PC-3 (cell line): ENCODE data around the gene BCAS3. TPM values are rescaled to one million over a fixed set of nuclear protein-coding genes. Genes with fewer than 3 reads are reported as not detected.
"Not testable (repeated sequence)": the region's sequence is repeated elsewhere in the genome, so short reads cannot be mapped to it uniquely, and the experiment has no call there.

Source experiments
- ATAC-seq: fragments of 200-7000 bp; cut with Tn5 transposase; 2 replicates; pipeline ENCODE4 v1.9.1; 2020; ENCODE audit warnings: mild to moderate bottlenecking, moderate library complexity
- BruUV-seq: library from RNA; stranded (reverse); fragments of 400-500 nt; replicated peaks from 2 replicates; lab custom pipeline; 2021; lab: Mats Ljungman, UMichigan
- CTCF ChIA-PET: fragments of 300-600 bp; sonication (Branson Sonifier 250); formaldehyde crosslinking; loops from one replicate; lab custom pipeline; 2022; ENCODE audit warnings: antibody characterized with exemption; lab: Charles Lee
- POLR2A ChIA-PET: fragments of 300-600 bp; sonication (Branson Sonifier 250); formaldehyde crosslinking; loops from one replicate; lab custom pipeline; 2022; ENCODE audit warnings: antibody characterized with exemption; ENCODE audit not compliant: unreplicated experiment; lab: Charles Lee
- DNase-seq: peaks from one replicate; pipeline ENCODE4 v3.0.0-alpha.2; 2015
- H2AFZ ChIP-seq: fragments of 300-600 bp; sonication (generic); 2 replicates; pipeline ENCODE4 v1.6.0; 2016; ENCODE audit warnings: antibody characterized with exemption, low read length
- H3F3A ChIP-seq: fragments of 300-600 bp; sonication (generic); one replicate; pipeline ENCODE4 v1.6.0; 2017; ENCODE audit warnings: antibody characterized with exemption, low read length, control low read depth, mild to moderate bottlenecking; ENCODE audit not compliant: unreplicated experiment
- H3K27ac ChIP-seq: fragments of 300-600 bp; sonication (generic); 2 replicates; pipeline ENCODE4 v1.5.1; 2016; ENCODE audit warnings: mild to moderate bottlenecking, low read length
- H3K27me3 ChIP-seq: fragments of 300-600 bp; sonication (generic); 2 replicates; pipeline ENCODE4 v1.6.1; 2016; ENCODE audit warnings: low read length, mixed read lengths
- H3K36me3 ChIP-seq: fragments of 300-600 bp; sonication (generic); 2 replicates; pipeline ENCODE4 v1.6.1; 2016; ENCODE audit warnings: low read depth, mixed run types, low read length, mixed read lengths
- H3K4me1 ChIP-seq: fragments of 300-600 bp; sonication (generic); 2 replicates; pipeline ENCODE4 v1.5.1; 2016; ENCODE audit warnings: low read length; ENCODE audit not compliant: insufficient read depth
- H3K4me2 ChIP-seq: fragments of 300-600 bp; sonication (generic); 2 replicates; pipeline ENCODE4 v1.6.0; 2016; ENCODE audit warnings: low read length
- H3K4me3 ChIP-seq: fragments of 300-600 bp; sonication (generic); 2 replicates; pipeline ENCODE4 v1.5.1; 2016; ENCODE audit warnings: mild to moderate bottlenecking, low read length, mixed read lengths
- H3K79me2 ChIP-seq: fragments of 300-600 bp; sonication (generic); 2 replicates; pipeline ENCODE4 v1.6.1; 2017; ENCODE audit warnings: low read length, mixed read lengths
- H3K9ac ChIP-seq: fragments of 300-600 bp; sonication (generic); 2 replicates; pipeline ENCODE4 v1.6.0; 2016; ENCODE audit warnings: mild to moderate bottlenecking, low read length
- H3K9me2 ChIP-seq: fragments of 300-600 bp; sonication (generic); replicated peaks from 2 replicates; pipeline ENCODE4 v1.6.1; 2016; ENCODE audit warnings: mixed run types, low read length, mixed read lengths
- H3K9me3 ChIP-seq: fragments of 300-600 bp; sonication (generic); 2 replicates; pipeline ENCODE4 v1.6.1; 2016; ENCODE audit warnings: low read length, mixed read lengths
- H4K20me1 ChIP-seq: fragments of 300-600 bp; sonication (generic); 2 replicates; pipeline ENCODE4 v1.6.1; 2016; ENCODE audit warnings: low read length, mixed read lengths
- EZH2 ChIP-seq: fragments of 300-600 bp; sonication (generic); IDR thresholded peaks from one replicate; pipeline ENCODE4 v1.6.1; 2017; ENCODE audit warnings: antibody characterized with exemption, mild to moderate bottlenecking, low read length; ENCODE audit not compliant: unreplicated experiment
- EZH2phosphoT487 ChIP-seq: fragments of 300-600 bp; sonication (generic); IDR thresholded peaks from 2 replicates; pipeline ENCODE4 v1.6.1; 2018; ENCODE audit warnings: mild to moderate bottlenecking, antibody characterized with exemption, low read length, borderline replicate concordance
- intact Hi-C: fragments of 100-400 bp; cut with micrococcal nuclease; formaldehyde crosslinking; loops from 2 replicates; pipeline ENCODE4 v1.9.0; 2023
- total RNA-seq: library from RNA; depleted of rRNA; stranded (reverse); fragments of >200 nt; gene quantifications from 2 replicates; pipeline ENCODE4 v1.2.3, GENCODE V29; 2014
- TF ChIP-seq, protein P1 (sequence below): fragments of 300-600 bp; sonication (generic); conservative IDR thresholded peaks from 2 replicates; pipeline ENCODE4 v1.5.1; 2017; ENCODE audit warnings: antibody characterized with exemption, low read depth, mild to moderate bottlenecking, low read length

The BCAS3 gene
- total RNA-seq, 1 experiment from 2014 or later: 25.9 TPM

DNA sequence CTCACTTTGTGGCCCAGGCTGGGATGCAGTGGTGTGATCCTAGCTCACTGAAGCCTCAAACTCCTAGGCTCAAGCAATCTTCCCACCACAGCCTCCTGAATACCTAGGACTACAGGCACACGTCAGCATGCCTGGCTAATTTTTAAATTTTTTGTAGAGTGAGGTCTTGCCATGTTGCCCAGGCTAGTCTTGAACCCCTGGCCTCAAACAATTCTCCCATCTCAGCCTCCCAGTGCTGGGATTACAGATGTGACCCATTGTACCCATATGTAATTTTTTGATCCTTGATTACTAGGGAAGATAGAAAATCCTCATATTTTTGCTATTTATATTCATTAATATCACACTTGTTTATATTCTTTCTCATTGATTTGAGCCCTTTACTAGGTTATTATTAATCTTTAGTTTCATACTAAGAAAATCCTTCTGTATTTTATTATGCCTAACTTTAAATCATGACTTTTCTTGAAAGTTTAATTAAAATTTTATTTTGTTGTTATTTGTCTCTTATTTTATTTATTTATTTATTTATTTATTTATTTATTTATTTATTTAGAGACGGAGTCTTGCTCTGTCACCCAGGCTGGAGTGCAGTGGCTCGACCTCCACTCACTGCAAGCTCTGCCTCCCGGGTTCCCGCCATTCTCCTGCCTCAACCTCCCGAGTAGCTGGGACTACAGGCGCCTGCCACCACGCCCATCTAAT is 75.4 kb downstream of the BCAS3 start:
- CTCF ChIA-PET: no interaction called here

DNA sequence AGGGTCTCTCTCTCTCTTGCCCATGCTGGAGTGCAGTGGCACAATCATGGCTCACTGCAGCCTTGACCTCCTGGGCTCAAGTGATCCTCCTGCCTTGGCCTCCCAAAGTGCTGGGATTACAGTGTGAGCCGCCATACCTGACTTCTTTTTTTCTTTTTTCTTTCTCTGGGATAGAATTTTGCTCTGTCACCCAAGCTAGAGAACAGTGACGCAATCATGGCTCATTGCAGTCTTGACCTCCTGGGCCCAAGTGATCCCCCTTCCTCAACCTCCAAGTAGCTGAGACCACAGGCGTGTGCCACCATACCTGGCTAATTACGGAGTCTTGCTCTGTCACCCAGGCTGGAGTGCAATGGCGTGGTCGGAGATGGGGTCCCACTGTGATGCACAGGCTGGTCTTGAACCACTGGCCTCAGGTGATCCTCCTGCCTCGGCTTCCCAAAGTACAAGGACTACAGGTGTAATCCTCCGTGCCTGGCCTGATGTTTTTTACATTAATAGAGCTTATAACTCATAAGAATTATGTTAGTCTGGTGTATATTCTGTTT is 76.5 kb downstream of the BCAS3 start:
- no peaks in the 10 kb centered on the region for H3F3A ChIP-seq
- no TSS peak for BruUV-seq
- POLR2A ChIA-PET: no interaction called here
- intact Hi-C loops: no loop called here
- no peaks in the 10 kb centered on the region for H3K9me3 ChIP-seq
- TF ChIP-seq EZH2 (no peak), EZH2phosphoT487 (no peak)
- TF ChIP-seq, protein P1, sequence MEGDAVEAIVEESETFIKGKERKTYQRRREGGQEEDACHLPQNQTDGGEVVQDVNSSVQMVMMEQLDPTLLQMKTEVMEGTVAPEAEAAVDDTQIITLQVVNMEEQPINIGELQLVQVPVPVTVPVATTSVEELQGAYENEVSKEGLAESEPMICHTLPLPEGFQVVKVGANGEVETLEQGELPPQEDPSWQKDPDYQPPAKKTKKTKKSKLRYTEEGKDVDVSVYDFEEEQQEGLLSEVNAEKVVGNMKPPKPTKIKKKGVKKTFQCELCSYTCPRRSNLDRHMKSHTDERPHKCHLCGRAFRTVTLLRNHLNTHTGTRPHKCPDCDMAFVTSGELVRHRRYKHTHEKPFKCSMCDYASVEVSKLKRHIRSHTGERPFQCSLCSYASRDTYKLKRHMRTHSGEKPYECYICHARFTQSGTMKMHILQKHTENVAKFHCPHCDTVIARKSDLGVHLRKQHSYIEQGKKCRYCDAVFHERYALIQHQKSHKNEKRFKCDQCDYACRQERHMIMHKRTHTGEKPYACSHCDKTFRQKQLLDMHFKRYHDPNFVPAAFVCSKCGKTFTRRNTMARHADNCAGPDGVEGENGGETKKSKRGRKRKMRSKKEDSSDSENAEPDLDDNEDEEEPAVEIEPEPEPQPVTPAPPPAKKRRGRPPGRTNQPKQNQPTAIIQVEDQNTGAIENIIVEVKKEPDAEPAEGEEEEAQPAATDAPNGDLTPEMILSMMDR: no peak
- H3K4me2 ChIP-seq: no peak overlapping the region
- no peak overlapping the region for H3K27ac ChIP-seq
- CTCF ChIA-PET: no interaction called here
- no peak overlapping the region for H3K4me3 ChIP-seq
- no peaks in the 10 kb centered on the region for H3K36me3 ChIP-seq
- ATAC-seq (no peak), DNase-seq (no peak)
- no peaks in the 10 kb centered on the region for H3K9me2 ChIP-seq
- H3K79me2 ChIP-seq: no peaks in the 10 kb centered on the region
- H4K20me1 ChIP-seq: no peaks in the 10 kb centered on the region
- H3K9ac ChIP-seq: no peak overlapping the region
- no peaks in the 10 kb centered on the region for H3K27me3 ChIP-seq
- no peaks in the 10 kb centered on the region for H3K4me1 ChIP-seq
- no peak overlapping the region for H2AFZ ChIP-seq

More for the DNA sequence above, 75.4 kb downstream of the BCAS3 start:
- Histone ChIP-seq H3K9ac (no peak overlapping the region), H3K9me2 (no peaks in the 10 kb centered on the region), H3K27ac (no peak overlapping the region), H2AFZ (no peak overlapping the region), H3K9me3 (no peaks in the 10 kb centered on the region), H3K36me3 (no peaks in the 10 kb centered on the region), H3K27me3 (no peaks in the 10 kb centered on the region), H3K4me2 (no peak overlapping the region), H4K20me1 (no peaks in the 10 kb centered on the region), H3K4me1 (no peaks in the 10 kb centered on the region), H3F3A (no peaks in the 10 kb centered on the region), H3K4me3 (no peak overlapping the region), H3K79me2 (no peaks in the 10 kb centered on the region)
- no TSS peak for BruUV-seq
- intact Hi-C loops: no loop called here
- POLR2A ChIA-PET: no interaction called here
- ATAC-seq: no peak
- TF ChIP-seq EZH2phosphoT487 (no peak), EZH2 (no peak)
- TF ChIP-seq, protein P1: no peak
- DNase-seq: no peak

DNA sequence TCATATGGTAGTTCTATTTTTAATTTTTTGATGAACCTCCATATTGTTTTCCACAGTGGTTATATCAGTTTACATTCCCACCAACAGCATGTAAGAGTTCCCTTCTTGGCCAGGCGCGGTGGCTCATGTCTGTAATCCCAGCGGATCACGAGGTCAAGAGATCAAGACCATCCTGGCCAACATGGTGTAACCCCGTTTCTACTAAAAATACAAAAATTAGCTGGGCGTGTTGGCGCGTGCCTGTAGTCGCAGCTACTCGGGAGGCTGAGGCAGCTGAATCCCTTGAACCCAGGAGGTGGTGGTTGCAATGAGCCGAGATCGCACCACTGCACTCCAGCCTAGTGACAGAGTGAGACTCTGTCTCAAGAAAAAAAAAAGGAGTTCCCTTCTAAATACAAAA is 79.1 kb downstream of the BCAS3 start:
- BruUV-seq, H3K27me3 ChIP-seq, H3K36me3 ChIP-seq, CTCF ChIA-PET, intact Hi-C loops, H3K9ac ChIP-seq, H3K4me1 ChIP-seq, H4K20me1 ChIP-seq, H3K9me3 ChIP-seq, POLR2A ChIA-PET, H3K27ac ChIP-seq, H3F3A ChIP-seq, DNase-seq, H3K4me2 ChIP-seq, H3K4me3 ChIP-seq, ATAC-seq, H3K9me2 ChIP-seq, H3K79me2 ChIP-seq, H2AFZ ChIP-seq: not testable (repeated sequence)
